GOT3 (cell line): Measurements from ENCODE around the gene FBXO33.

ENCODE experiments used
- DNase-seq: peaks from one replicate; lab custom pipeline; 2025; ENCODE audit warnings: mixed read lengths; lab: John Stamatoyannopoulos, UW

Gene FBXO33

DNA sequence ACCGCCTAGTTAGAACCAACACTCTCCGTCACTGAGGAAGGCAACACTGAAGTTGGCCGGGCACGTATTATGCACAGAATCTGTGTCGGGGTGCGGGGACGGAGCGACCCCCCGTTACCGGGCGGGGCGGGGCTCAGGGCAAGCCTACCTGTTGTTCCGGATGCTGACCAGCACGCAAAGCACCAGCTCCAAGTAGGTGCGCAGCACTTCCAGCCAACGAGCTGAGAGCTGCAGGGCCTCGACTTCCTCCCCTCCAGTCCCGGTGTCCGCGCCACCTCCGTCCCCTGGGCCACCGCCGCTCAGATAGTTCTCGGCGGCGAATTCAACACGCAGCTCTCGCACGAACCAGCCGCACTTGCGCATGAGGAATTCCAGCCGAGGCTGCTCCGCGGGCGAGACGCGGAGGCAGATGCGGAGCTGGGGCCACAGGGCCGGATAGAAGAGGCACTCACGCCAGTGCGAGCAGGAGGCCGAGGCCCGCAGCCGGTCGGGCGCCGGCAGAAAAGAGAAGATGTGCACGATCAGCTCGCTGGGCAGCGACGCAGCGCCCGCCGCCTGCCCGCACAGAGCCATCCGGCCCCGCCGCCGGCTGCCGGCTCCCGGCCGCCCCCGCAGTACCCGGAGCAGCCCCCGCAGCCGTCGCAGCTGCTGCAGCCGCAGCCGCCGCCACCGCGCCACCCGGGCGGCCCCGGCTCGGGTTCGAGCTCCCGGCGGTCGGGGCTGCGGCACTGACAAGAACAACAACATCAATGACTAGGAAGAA is 636 bp downstream of the FBXO33 start:
- no peak for DNase-seq

DNA sequence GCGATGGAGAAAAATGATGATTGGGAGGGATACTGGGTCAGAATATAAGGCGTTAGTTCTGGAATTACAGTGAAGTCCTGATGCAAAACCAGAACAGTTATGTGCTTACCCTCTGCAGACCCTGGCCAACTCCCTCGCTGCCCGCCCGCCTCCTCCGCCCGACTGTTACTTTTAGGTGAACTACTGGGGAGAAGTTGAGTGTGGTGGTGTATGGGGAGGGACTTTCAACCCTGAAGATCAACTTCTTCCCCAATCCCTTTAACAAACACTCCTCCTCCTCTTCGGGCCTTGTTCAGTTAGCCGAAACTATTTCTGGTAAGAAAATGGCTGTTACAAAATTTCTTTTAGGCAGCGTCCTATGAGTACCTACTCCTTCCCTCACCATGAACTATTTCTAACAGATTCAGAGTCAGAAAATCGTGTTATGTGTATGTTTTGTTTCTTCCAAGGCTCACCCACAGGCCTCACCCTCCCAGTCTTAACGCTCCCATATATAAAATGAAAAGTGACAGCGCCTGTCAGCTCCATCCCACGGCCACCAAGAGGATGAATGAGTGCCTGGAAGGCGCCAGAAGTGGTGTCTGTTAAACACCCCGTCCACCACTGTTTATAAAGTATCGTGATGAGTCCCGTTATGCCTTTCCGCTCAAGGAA is 1.3 kb downstream of the FBXO33 start:
- DNase-seq, result no peak

- DNase-seq, result no peak
These were observed 4.1 kb downstream of the FBXO33 start for GRCh38 chr14:39428118-39428517.

- no peak for DNase-seq
These were observed 5.6 kb downstream of the FBXO33 start for GRCh38 chr14:39426605-39427004.

DNA sequence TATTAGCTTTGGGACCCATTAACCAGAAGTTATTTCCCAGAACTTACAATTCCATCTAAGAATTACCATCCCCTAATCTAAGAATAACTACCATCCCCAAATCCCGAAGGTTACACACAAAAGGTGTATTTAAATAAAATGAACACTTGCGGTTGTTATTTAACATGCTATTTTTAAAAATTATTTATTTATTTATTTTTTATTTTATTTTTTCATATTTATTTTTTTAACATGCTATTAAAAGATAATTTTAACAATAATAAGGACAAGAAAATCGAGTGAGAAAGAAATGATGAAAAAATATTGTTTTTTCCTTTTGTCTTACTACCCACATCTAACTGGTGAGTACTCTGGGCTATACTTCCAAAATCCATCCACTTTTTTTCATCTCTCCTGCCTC is 6.3 kb downstream of the FBXO33 start:
- DNase-seq, result no peak

DNA sequence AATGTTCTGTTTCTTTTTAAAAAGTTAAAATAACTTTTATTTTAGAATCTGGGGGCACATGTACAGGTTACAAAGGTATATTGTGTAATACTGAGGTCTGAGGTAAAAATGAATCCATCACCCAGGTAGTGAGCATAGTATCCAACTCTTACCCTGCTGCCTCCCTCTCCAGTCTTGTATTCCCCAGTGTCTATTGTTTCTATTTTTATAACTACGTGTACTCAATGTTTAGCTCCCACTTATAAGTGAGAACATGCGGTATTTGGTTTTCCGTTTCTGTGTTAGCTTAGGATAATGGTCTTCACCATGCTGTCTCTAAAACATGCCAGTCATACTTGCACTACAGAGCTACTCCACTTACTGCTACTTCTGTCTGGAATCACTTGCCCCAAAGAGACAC is 8.4 kb downstream of the FBXO33 start:
- DNase-seq, result no peak

DNA sequence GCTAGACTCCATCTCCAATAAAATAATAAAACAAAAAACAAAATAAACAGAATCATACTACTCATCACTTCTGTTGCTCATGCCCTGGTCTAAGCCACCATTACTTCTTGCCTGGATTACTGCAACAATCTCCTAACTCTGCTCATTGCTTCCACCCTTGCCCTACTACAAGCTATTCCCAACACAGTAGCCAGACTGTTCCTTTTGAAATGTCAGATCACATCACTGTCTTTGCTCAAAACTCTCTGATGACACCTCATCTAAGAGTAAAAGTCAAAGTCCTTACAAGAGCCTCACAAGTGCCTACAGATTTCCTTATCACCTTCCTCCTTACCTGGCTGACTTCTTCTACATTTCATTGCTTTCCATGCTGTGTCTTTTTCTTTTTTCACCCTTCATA is 10.0 kb downstream of the FBXO33 start:
- no peak for DNase-seq

DNA sequence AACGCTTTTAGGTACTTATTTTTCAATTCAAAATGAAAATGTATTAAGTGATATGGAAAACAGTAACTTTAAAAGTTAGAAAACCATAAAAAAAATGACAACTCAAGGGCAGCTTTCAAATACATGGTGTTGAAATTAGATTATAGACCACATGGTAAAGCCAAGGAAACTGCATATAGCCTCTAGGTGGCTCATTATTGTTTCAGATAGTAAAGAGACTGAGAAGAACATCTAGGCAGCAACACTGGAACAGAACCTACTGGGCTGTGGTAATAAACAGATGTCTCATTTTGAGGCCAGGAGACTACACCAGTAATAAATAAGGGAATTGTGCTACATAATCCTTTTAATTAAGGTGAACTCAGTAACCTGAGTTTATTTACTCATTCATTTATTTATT is 13.0 kb downstream of the FBXO33 start:
- DNase-seq, result no peak

GRCh38 chr14:39417014-39417413 is 15.2 kb downstream of the FBXO33 start:
- DNase-seq, result no peak

GRCh38 chr14:39416072-39416471 is 16.2 kb downstream of the FBXO33 start:
- DNase-seq, result no peak

- no peak for DNase-seq
These were observed 25.7 kb downstream of the FBXO33 start for GRCh38 chr14:39406560-39406959.

DNA sequence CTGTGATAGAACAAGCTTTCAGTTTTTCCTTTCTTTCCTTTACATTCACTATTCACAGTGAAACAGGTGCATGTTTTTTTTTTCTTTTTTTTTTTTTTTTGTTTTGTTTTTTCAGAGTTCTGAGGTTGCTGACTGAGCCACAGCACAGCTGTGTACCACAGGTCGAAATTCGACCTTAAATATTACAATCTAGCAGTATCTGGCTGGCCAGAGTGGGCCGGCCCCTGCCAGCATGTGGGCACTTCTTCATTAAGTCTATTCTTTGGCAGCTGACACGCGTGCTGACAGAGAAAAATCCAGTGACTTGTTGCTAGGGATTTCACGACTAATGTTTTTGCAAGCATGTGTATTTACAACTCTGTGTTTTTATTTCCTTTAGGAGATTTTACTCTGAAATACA is 33.9 kb downstream of the FBXO33 start:
- DNase-seq, result no peak

- no peak for DNase-seq
These were observed 35.8 kb downstream of the FBXO33 start for GRCh38 chr14:39396448-39396847.

- no peak for DNase-seq
These were observed 36.5 kb downstream of the FBXO33 start for GRCh38 chr14:39395555-39396254.

- no peak for DNase-seq
These were observed 38.9 kb downstream of the FBXO33 start for GRCh38 chr14:39393289-39393688.

- no peak for DNase-seq
These were observed 48.1 kb downstream of the FBXO33 start for GRCh38 chr14:39384177-39384576.

- DNase-seq, result no peak
These were observed 48.5 kb downstream of the FBXO33 start for GRCh38 chr14:39383741-39384140.

DNA sequence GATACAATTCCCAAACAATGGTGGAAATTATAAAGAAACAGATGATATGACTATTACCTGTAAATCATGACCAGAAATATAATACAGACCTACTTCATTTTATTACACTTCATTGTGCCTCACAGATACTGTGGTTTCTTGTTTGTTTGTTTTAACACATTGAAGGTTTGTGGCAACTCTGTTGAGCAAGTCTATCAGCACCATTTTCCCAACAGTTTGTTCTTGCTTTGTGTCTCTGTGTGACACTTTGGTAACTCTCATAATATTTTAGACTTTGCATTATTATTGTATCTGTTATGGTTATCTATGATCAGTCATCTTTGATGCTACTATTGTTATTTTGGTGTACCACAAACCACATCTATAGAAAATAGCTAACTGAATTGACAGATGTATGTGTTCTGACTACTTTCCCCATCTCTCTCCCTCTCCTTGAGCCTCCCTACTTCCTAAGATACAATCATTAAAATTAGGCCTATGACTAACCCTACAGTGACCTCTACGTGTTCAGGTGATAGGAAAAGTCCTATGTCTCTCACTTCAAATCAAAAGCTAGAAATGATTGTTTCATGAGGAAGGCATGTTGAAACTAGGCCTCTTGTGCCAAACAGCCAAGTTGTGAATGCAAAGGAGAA is 49.1 kb downstream of the FBXO33 start:
- DNase-seq, result no peak

DNA sequence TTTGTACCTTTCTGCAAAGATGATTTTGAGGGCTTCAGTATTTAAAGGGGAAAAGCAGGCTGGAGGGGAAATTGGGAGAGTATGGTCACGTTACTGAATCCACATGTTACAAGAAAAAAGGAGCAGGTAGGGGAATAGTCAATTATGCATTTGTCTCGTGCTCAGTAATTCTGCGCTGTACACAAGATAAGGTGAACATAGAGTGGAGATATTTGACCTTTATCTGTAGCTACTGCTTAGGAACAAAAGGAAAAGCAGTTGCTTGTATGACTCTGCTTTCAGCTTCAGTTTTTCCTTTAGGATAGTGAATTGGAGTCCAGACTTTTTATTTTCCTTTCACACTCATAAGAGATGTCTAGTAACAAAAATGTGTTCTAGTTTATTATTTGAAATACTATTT is 49.8 kb downstream of the FBXO33 start:
- no peak for DNase-seq

GRCh38 chr14:39381366-39381765 is 50.9 kb downstream of the FBXO33 start:
- no peak for DNase-seq

DNA sequence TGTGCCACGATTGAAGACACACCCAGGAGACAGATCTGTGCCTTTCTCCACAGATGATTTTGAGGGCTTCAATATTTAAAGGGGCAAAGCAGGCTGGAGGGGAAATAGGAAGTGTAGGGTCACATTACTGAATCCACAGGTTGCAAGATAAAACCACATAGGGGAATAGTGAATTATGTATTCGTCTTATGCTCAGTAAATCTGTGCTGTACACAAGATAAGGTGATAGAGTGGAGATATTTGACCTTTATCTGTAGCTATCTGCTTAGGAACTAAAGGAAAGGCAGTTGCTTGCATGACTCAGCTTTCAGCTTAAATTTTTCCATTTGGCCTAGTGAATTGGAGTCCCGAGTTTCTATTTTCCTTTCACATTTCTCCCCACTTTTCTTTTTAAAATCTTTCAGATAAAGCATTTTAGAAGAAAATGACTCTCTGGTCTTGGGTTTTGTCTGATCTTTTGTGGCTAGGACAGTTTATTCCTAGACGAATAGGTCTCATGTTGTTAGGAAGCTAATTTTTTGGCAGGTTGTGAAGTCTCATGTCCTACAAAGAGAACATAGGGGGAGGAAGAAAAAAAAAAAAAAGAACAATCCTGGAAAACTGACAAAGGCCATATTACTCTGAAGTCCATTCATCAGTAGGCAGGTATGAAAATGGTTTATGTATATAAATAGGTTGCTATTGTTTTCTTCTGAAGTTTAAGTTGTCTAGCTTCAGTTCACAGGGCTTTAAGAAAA is 55.4 kb downstream of the FBXO33 start:
- DNase-seq, result no peak

DNA sequence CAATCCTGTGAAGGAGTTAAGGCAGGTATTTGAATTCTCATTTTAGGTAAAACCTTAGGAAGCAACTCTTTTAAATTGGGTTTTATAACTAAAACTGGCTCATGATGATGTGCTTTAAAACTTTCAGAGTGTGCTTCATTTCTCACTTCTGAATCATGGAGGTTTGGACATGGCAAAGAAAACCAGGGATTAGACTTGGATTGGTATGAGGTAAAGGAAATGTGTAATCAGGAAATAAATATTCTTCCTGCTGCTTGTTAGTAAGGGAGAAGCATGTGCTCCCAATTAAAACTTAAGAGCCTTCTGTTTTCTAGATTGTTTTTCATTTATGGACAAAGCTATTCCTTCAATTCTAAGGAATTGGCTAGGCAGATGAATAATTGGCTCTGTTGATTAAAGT is 57.4 kb downstream of the FBXO33 start:
- DNase-seq, result no peak
